ENCODE measurements around the gene JMJD6. TPM values are rescaled to one million over a fixed set of nuclear protein-coding genes. Genes with fewer than 3 reads are reported as not detected.

JMJD6 gene
- total and polyA plus RNA-seq, 9 donors: 13.8 to 25.0 (median 22.2) TPM

- no peaks in the 10 kb centered on the region for H3K9me3 ChIP-seq (replicated peaks; ENCODE audit: control insufficient read depth, low read depth, low read length)
- peaks cover 33% of the 10 kb centered on the region for H3K36me3 ChIP-seq (ENCODE audit: control insufficient read depth, insufficient read depth, low read length)
- DNase-seq: peak; percentile 98
- under 1% methylated on average over 51 of the region's 57 CpGs for WGBS (ENCODE audit: insufficient coverage)
- peak within 1 kb of the TSS; percentile 95 for H3K4me3 ChIP-seq (ENCODE audit: low read length)
- no peaks in the 10 kb centered on the region for H3K27me3 ChIP-seq (ENCODE audit: control insufficient read depth, insufficient read depth, low read length)
- H3K27ac ChIP-seq (ENCODE audit: low read length): peak within 1 kb of the TSS; percentile 100
- H3K4me1 ChIP-seq (ENCODE audit: control insufficient read depth, insufficient read depth, low read length): peaks cover 10% of the 10 kb centered on the region
Observed at GRCh38 chr17:76737676-76738467, 11.5 kb upstream of the JMJD6 start, which contains the start of gene MFSD11. TSS of gene MFSD11 (plus strand) at chr17:76738119. CDS start at chr17:76738353, 234 bp downstream.

- under 1% methylated on average over 54 of the region's 60 CpGs for WGBS (ENCODE audit: insufficient coverage)
- H3K4me1 ChIP-seq (ENCODE audit: control insufficient read depth, insufficient read depth, low read length): peaks cover 11% of the 10 kb centered on the region
Observed at GRCh38 chr17:76737082-76737675, 10.8 kb upstream of the JMJD6 start, which contains the start of gene SRSF2. TSS of gene SRSF2 (minus strand) at chr17:76737331. CDS start at chr17:76737160, 171 bp downstream.

GRCh38 chr17:76736349-76737081 is 10.1 kb upstream of the JMJD6 start:
- WGBS (ENCODE audit: insufficient coverage): under 1% methylated on average over 117 of the region's 117 CpGs
- peak overlapping the region; percentile 95 for H3K4me3 ChIP-seq (ENCODE audit: low read length)
- peaks cover 11% of the 10 kb centered on the region for H3K4me1 ChIP-seq (ENCODE audit: control insufficient read depth, insufficient read depth, low read length)
- H3K36me3 ChIP-seq (ENCODE audit: control insufficient read depth, insufficient read depth, low read length): peaks cover 30% of the 10 kb centered on the region
- H3K27ac ChIP-seq (ENCODE audit: low read length): peak overlapping the region; percentile 98
- DNase-seq: peak; percentile 87
- H3K9me3 ChIP-seq (replicated peaks; ENCODE audit: control insufficient read depth, low read depth, low read length): no peaks in the 10 kb centered on the region
- H3K27me3 ChIP-seq (ENCODE audit: control insufficient read depth, insufficient read depth, low read length): no peaks in the 10 kb centered on the region

More at GRCh38 chr17:76737082-76737675, 10.8 kb upstream of the JMJD6 start, which contains the start of gene SRSF2:
- Histone ChIP-seq H3K9me3 (replicated peaks; ENCODE audit: control insufficient read depth, low read depth, low read length) (no peaks in the 10 kb centered on the region), H3K27ac (ENCODE audit: low read length) (peak within 1 kb of the TSS; percentile 100), H3K4me3 (ENCODE audit: low read length) (peak within 1 kb of the TSS; percentile 95), H3K27me3 (ENCODE audit: control insufficient read depth, insufficient read depth, low read length) (no peaks in the 10 kb centered on the region), H3K36me3 (ENCODE audit: control insufficient read depth, insufficient read depth, low read length) (peaks cover 32% of the 10 kb centered on the region)
- DNase-seq: peak; percentile 100

DNA sequence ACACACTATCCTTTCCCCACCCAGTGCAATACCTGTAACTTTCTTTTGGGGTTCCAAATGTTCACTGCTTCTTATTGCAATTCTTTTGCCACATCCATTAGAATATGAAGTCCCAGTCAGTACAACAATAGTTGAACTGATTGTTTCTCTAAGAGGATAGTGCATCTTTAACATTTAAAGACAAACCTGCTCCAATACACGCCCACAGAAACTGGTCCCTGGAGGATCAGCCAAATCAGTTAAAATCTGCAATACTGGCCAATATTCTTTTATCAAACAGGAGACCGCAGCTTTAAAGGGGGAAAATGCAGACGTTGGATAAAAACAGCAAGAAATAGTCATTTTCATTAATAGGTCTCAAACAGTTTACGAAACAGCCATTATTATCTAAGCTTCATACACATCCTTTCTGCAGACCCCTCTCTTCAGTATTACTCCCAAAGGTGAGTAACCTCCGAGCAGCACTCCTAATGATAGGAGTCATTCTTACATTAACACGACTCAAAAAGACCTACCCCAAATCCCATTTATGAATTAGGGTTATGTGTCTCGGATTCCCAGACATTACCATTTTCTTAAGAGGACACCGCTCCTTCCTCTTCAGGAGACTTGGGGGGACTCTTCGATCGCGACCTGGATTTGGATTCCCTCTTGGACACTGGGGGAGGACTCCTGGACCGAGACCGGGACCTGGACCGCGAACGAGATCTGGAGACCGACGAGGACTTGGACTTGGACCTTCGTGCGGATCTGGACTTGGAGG is 9.4 kb upstream of the JMJD6 start:
- peaks cover 11% of the 10 kb centered on the region for H3K4me1 ChIP-seq (ENCODE audit: control insufficient read depth, insufficient read depth, low read length)
- no peak for DNase-seq
- H3K4me3 ChIP-seq (ENCODE audit: low read length): peak overlapping the region; percentile 95
- no peaks in the 10 kb centered on the region for H3K9me3 ChIP-seq (replicated peaks; ENCODE audit: control insufficient read depth, low read depth, low read length)
- peak overlapping the region; percentile 90 for H3K27ac ChIP-seq (ENCODE audit: low read length)
- 0% methylated on average over 13 of the region's 20 CpGs for WGBS (ENCODE audit: insufficient coverage)
- peaks cover 35% of the 10 kb centered on the region for H3K36me3 ChIP-seq (ENCODE audit: control insufficient read depth, insufficient read depth, low read length)
- H3K27me3 ChIP-seq (ENCODE audit: control insufficient read depth, insufficient read depth, low read length): no peaks in the 10 kb centered on the region

DNA sequence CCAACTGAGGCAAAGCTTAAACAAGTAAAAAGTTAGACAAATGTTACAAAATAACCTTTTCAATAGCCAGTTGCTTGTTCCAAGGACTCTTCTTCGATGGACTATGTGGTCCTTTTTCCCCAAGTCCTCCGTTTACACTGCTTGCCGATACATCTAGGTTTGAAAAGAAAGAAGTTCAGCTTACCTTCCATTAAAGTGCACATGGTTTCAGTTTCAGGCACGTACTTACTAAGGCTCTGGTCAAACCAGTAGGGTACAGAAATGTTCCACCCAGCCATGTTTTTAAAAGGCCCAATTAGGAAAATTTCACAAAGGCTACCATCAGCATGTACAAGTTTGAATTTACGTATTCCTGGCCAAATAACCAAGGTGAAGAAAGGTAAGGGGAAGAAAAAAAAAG is 8.6 kb upstream of the JMJD6 start:
- H3K4me1 ChIP-seq (ENCODE audit: control insufficient read depth, insufficient read depth, low read length): peaks cover 10% of the 10 kb centered on the region
- H3K4me3 ChIP-seq (ENCODE audit: low read length): peak overlapping the region; percentile 95
- DNase-seq: peak; percentile 46
- peaks cover 39% of the 10 kb centered on the region for H3K36me3 ChIP-seq (ENCODE audit: control insufficient read depth, insufficient read depth, low read length)
- H3K27me3 ChIP-seq (ENCODE audit: control insufficient read depth, insufficient read depth, low read length): no peaks in the 10 kb centered on the region
- no peaks in the 10 kb centered on the region for H3K9me3 ChIP-seq (replicated peaks; ENCODE audit: control insufficient read depth, low read depth, low read length)
- peak overlapping the region; percentile 90 for H3K27ac ChIP-seq (ENCODE audit: low read length)
- 30% methylated on average over 3 of the region's 5 CpGs for WGBS (ENCODE audit: insufficient coverage)

DNA sequence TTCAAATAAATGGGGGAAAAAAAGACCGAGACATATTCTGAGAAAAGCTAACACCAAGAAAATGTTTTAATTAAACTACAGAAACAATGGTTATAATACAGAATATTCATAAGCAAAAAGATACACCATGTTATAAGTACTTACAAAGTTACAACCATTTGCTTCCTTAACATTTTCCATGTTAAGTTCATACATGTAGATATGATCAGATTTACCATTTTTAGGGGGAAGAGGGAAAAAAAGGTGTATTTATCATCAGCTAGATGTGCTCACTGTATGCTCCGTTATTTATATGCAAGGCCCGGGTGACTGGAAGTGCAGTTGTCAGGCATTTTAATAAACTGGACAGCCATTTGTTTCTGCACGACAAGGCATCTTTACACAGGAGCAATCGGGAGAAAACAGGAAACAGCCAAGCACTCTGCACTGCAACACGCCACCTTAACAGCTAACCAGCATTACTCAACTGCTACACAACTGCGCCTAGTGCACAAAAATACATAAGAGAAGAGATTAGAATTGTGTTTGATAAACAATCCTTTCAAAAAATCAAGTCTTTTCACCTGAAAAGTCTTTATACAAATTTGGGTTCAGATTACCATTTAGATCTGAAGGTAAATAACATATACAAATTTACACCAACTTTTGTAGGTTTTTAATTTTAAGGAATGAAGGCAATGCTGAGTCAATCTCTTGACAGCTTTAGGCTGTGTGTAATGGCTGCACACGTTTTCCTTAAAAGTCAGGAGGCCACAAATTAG is 7.9 kb upstream of the JMJD6 start:
- H3K27ac ChIP-seq (ENCODE audit: low read length): no peak overlapping the region
- DNase-seq: no peak
- H3K36me3 ChIP-seq (ENCODE audit: control insufficient read depth, insufficient read depth, low read length): peaks cover 43% of the 10 kb centered on the region
- no peaks in the 10 kb centered on the region for H3K27me3 ChIP-seq (ENCODE audit: control insufficient read depth, insufficient read depth, low read length)
- no peak overlapping the region for H3K4me3 ChIP-seq (ENCODE audit: low read length)
- H3K9me3 ChIP-seq (replicated peaks; ENCODE audit: control insufficient read depth, low read depth, low read length): no peaks in the 10 kb centered on the region
- peaks cover 7% of the 10 kb centered on the region for H3K4me1 ChIP-seq (ENCODE audit: control insufficient read depth, insufficient read depth, low read length)
- WGBS (ENCODE audit: insufficient coverage): 14% methylated on average over 3 of the region's 8 CpGs

GRCh38 chr17:76733618-76733957 is 7.2 kb upstream of the JMJD6 start:
- no CpG with 5 or more reads among the region's 1 CpG for WGBS (ENCODE audit: insufficient coverage)
- no peaks in the 10 kb centered on the region for H3K9me3 ChIP-seq (replicated peaks; ENCODE audit: control insufficient read depth, low read depth, low read length)
- peaks cover 7% of the 10 kb centered on the region for H3K4me1 ChIP-seq (ENCODE audit: control insufficient read depth, insufficient read depth, low read length)
- H3K36me3 ChIP-seq (ENCODE audit: control insufficient read depth, insufficient read depth, low read length): peaks cover 44% of the 10 kb centered on the region
- no peak overlapping the region for H3K4me3 ChIP-seq (ENCODE audit: low read length)
- DNase-seq: no peak
- H3K27me3 ChIP-seq (ENCODE audit: control insufficient read depth, insufficient read depth, low read length): no peaks in the 10 kb centered on the region
- H3K27ac ChIP-seq (ENCODE audit: low read length): no peak overlapping the region

DNA sequence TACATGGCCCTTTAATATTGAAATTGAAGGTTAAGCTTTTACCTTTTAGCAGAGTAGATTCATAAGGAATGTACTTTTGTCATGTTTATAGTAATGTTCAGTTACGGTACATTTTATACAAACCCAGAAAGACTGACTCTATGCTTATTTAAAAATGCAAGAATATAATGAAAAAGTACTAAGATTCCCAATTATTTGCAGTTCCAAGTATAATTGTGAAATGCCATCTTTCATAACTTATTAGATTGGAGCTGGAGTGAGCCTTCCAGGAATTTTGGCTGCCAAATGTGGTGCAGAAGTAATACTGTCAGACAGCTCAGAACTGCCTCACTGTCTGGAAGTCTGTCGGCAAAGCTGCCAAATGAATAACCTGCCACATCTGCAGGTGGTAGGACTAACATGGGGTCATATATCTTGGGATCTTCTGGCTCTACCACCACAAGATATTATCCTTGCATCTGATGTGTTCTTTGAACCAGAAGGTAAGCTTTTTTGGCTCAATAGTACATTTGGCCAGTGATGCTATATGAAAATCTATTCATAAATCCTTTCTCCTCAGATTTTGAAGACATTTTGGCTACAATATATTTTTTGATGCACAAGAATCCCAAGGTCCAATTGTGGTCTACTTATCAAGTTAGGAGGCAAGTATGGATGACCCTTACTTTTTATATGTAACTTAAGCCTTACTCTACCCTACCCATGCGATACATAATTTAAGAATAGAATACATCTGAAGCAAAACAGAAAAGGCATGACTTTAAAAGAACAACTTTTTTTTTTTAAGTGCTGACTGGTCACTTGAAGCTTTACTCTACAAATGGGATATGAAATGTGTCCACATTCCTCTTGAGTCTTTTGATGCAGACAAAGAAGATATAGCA is 6.6 kb upstream of the JMJD6 start:
- Histone ChIP-seq H3K4me3 (ENCODE audit: low read length) (no peak overlapping the region), H3K36me3 (ENCODE audit: control insufficient read depth, insufficient read depth, low read length) (peaks cover 44% of the 10 kb centered on the region), H3K9me3 (replicated peaks; ENCODE audit: control insufficient read depth, low read depth, low read length) (no peaks in the 10 kb centered on the region), H3K27ac (ENCODE audit: low read length) (no peak overlapping the region), H3K4me1 (ENCODE audit: control insufficient read depth, insufficient read depth, low read length) (peaks cover 8% of the 10 kb centered on the region), H3K27me3 (ENCODE audit: control insufficient read depth, insufficient read depth, low read length) (no peaks in the 10 kb centered on the region)
- no peak for DNase-seq
- WGBS (ENCODE audit: insufficient coverage): no CpG with 5 or more reads among the region's 3 CpGs

Measured in muscle of leg (tissue), 11 donors.